Measurements from ENCODE around the gene ZBBX.

- no peak for TF ChIP-seq POLR2A (IDR thresholded peaks at IDR 0.05; ENCODE audit: low read depth, low read length)
- no peak for TF ChIP-seq TAF1 (IDR thresholded peaks at IDR 0.05; ENCODE audit: borderline replicate concordance, low read depth, low read length)
These were observed 17.7 kb upstream of the ZBBX start for GRCh38 chr3:167397826-167398225.
